Measurements from ENCODE around the gene TMC8.

- TF ChIP-seq, protein P1, sequence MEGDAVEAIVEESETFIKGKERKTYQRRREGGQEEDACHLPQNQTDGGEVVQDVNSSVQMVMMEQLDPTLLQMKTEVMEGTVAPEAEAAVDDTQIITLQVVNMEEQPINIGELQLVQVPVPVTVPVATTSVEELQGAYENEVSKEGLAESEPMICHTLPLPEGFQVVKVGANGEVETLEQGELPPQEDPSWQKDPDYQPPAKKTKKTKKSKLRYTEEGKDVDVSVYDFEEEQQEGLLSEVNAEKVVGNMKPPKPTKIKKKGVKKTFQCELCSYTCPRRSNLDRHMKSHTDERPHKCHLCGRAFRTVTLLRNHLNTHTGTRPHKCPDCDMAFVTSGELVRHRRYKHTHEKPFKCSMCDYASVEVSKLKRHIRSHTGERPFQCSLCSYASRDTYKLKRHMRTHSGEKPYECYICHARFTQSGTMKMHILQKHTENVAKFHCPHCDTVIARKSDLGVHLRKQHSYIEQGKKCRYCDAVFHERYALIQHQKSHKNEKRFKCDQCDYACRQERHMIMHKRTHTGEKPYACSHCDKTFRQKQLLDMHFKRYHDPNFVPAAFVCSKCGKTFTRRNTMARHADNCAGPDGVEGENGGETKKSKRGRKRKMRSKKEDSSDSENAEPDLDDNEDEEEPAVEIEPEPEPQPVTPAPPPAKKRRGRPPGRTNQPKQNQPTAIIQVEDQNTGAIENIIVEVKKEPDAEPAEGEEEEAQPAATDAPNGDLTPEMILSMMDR (conservative IDR thresholded peaks at IDR 0.05; ENCODE audit: low read depth, low read length): no peak
- no peak for TF ChIP-seq EZH2 (IDR thresholded peaks at IDR 0.05; ENCODE audit: borderline replicate concordance, low read depth, low read length, poor library complexity, severe bottlenecking)
Measured at GRCh38 chr17:78124081-78124835, 6.3 kb upstream of the TMC8 start.
